CD4-positive, alpha-beta T cell treated with Interleukin-10 for 1 hour (primary cell): ENCODE measurements around the gene HES5.

Experiments
- DNase-seq: peaks from one replicate; pipeline ENCODE4 v3.0.0-alpha.2; 2020

The HES5 gene

GRCh38 chr1:2546515-2547209 is 16.6 kb upstream of the HES5 start:
- peak; percentile 91 for DNase-seq

DNA sequence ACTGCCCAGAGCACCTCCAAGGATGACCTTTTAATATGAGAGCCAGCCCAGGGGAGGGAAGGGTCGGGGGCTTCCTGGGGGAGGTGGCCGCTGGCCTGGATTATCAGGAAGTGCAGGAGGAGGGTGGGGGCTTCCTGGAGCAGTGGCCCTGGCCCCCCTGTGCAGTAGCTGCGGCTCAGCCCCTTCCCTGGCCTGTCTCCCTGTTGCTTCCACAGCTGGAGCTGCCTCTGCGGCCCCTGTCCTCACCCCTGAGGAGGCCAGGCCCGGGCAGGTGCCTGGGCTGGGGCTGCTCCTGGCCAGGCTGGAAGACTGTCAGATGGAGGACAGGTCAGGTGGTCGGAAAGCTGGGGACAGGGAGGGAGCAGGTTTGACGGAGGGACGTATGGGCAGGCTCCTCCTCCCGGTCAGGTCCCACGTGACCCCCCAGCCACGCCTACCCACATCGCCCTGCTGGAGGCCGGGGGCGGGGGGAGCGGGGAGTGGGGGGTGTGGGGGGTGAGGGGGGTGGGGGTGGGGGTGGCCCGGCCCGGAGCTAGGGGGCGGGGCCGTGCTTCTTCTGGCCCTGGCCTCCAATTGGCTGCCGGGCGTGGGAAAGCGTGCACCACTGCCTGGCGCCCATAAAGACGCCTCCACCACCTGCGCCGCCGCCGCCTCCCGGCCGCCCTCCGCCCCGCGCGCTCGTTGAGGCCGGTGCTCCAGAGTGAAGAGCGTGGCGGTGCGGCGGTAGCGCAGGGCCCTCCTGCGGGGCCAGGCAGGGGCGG is 15.9 kb upstream of the HES5 start:
- DNase-seq: peak; percentile 94

DNA sequence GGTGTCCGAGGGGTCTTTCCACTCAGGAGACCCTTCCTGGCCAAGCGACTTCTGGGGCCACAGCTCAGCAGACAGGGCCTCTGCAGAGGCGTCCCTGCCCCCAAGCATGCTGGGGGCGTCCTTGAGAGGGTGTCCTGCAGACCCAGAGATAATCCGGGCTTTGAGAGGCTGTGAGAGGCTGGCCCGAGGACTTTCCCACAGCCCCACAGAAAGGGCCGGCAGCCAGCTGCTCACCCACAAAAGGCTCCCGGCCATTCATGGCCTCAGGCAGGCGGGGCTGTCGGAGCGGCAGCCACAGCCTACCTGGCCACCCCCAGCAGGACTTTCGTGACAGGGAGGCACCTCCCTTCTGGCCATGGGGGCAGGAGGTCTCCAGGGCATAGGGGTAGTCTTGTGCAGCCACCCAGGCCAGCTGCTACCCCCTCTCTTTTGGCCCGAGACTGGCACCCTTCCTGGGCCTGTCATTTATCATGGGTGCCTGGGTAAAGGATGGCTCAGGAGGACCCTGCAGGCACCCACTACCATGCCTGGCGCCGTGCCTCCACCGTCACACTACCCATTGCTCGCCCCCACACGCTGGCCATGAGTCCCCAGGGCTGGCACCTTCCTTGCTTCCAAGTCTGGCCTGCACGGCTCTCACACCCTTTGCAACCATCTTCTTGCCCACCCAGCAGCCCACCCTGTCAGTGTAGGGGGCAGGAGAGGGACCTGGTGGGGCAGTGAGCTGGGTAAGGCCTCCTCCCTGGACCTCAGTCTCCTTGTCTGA is 15.0 kb upstream of the HES5 start:
- DNase-seq: no peak

- DNase-seq: no peak
Observed at GRCh38 chr1:2544093-2544874, 14.2 kb upstream of the HES5 start.

GRCh38 chr1:2543543-2544092 is 13.6 kb upstream of the HES5 start:
- DNase-seq: peak; percentile 54

- DNase-seq: no peak
Observed at GRCh38 chr1:2542246-2542915, 12.3 kb upstream of the HES5 start.

DNA sequence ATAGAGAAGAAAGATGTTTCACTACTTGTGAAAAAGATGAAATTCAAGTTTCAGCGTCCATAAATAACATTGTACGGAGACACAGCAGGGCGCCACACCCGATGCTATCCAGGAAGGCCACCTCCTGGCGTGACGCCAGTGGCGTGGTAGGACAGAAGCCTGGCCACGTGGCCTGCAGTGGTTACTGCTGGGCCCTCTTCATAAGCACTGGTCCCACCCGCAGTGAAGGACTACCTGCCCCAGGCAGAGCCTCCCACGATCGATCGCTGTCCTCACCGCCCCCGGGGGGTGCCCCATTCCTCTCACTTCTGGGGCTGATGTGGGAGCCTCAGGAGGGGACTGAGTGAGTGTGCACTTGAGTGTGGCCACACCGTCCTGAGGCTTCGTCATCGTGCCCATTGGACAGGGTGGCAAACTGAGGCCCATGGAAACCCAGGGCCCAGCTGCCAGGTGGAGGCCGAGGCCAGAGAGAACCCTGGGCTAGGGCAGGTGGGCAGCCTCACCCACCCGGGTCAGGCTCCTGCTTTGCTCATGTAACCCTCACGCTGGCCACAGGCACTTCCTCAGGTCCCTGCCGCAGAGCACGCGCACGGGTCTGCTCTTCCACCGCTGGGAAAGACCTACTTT is 11.7 kb upstream of the HES5 start:
- DNase-seq: no peak

- no peak for DNase-seq
Observed at GRCh38 chr1:2540816-2541492, 10.9 kb upstream of the HES5 start.

- DNase-seq: peak; percentile 48
Observed at GRCh38 chr1:2539312-2539907, 9.3 kb upstream of the HES5 start.

DNA sequence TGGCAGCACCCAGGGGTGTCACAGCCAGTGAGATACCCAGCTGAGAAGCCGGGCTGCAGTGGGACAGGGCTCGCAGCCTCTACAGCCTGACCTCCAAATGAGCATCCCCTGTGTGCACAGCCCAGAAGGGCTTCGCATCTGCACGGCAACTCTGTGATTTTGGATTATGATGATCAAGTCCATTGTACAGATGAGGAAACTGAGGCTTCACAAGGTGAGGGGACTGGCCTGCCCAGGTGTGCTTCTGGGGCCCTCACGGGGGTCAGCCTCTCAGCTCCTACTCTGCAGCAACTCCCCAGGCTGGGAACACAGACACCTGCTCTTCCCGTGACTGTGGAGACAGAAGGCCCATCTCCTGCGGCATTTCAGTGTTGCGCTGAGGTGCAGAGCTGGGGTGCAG is 8.8 kb upstream of the HES5 start:
- no peak for DNase-seq

- no peak for DNase-seq
Observed at GRCh38 chr1:2538376-2538775, 8.3 kb upstream of the HES5 start.

DNA sequence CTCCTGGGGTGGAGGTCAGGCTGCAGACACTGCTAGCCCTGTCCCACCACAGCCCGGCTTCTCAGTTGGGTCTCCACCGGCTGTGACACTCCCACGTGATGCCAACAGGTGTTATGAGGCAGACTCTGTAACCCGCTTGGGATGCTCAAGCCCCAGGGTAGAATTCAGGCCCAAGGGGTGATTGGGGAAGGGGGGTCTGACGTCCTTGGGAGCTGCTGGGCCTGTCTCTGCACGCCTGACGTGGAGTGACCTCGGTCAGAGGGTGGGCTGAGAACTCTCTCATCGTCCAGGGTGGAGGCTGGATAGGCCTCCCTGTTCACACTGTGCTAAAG is 7.7 kb upstream of the HES5 start:
- no peak for DNase-seq

GRCh38 chr1:2535981-2536380 is 5.9 kb upstream of the HES5 start:
- DNase-seq: no peak

- DNase-seq: no peak
Observed at GRCh38 chr1:2535455-2535854, 5.4 kb upstream of the HES5 start.

GRCh38 chr1:2534687-2535441 is 4.8 kb upstream of the HES5 start:
- no peak for DNase-seq

GRCh38 chr1:2534315-2534686 is 4.2 kb upstream of the HES5 start:
- no peak for DNase-seq

DNA sequence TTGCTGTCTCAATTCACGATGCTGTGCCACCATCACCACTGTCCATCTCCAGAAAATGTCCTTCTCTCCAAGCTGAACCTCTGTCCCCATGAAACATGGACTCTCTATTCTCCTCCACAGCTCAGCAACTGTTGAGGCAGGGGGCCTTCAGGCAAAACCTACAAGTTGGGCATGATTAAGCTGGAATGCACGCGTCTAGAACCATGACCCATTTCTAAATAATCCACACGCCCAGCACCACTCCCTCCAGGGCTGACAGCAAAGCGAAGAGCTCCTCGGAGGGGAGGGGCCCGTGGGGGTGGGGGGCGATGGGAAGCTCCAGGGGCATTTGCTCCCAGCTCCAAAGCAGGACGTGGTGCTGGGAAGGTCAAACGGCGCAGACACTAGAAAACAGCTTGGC is 3.3 kb upstream of the HES5 start:
- DNase-seq: no peak

GRCh38 chr1:2532485-2533160 is 2.6 kb upstream of the HES5 start:
- no peak for DNase-seq
